SU-DHL-6 (cell line): ENCODE results near the gene WDR62.

Experiments used
- H2AFZ ChIP-seq: fragments of 200-600 bp; sonication (generic); 2 replicates; pipeline ENCODE4 v1.6.1; 2014; ENCODE audit warnings: low read depth, mild to moderate bottlenecking, moderate library complexity, mixed read lengths, antibody characterized with exemption, low read length; ENCODE audit not compliant: severe bottlenecking
- H3F3A ChIP-seq: fragments of 200-600 bp; shearing (Covaris generic); 2 replicates; pipeline ENCODE4 v1.6.0; 2016; ENCODE audit warnings: antibody characterized with exemption, mild to moderate bottlenecking; ENCODE audit not compliant: insufficient read depth
- H3K27ac ChIP-seq: fragments of 200-600 bp; sonication (generic); 2 replicates; pipeline ENCODE4 v1.5.1; 2016; ENCODE audit warnings: low read depth, mild to moderate bottlenecking, low read length, moderate library complexity, mixed read lengths
- H3K27me3 ChIP-seq: fragments of 200-600 bp; sonication (generic), shearing (Covaris generic); 2 replicates; pipeline ENCODE4 v1.6.0; 2014; ENCODE audit warnings: mild to moderate bottlenecking, low read length
- H3K36me3 ChIP-seq: fragments of 200-600 bp; sonication (generic); 2 replicates; pipeline ENCODE4 v1.6.1; 2014; ENCODE audit warnings: mild to moderate bottlenecking, low read length, mixed read lengths
- H3K4me2 ChIP-seq: fragments of 300-600, 200-600 bp; shearing (Covaris generic), sonication (generic); 2 replicates; pipeline ENCODE4 v1.6.0; 2014; ENCODE audit warnings: low read length, low read depth, mild to moderate bottlenecking; ENCODE audit not compliant: poor library complexity, severe bottlenecking
- H3K4me3 ChIP-seq: fragments of 200-600 bp; sonication (generic); 2 replicates; pipeline ENCODE4 v1.5.1; 2014; ENCODE audit warnings: antibody characterized with exemption, low read length, mild to moderate bottlenecking, mixed read lengths; ENCODE audit not compliant: insufficient read depth, poor library complexity, severe bottlenecking
- H3K79me2 ChIP-seq: fragments of 200-600 bp; sonication (generic); 2 replicates; pipeline ENCODE4 v1.6.1; 2014; ENCODE audit warnings: mild to moderate bottlenecking, low read length, moderate library complexity; ENCODE audit not compliant: insufficient read depth
- H3K9ac ChIP-seq: fragments of 200-600 bp; sonication (generic); 2 replicates; pipeline ENCODE4 v1.7.0; 2014; ENCODE audit warnings: mild to moderate bottlenecking, low read length
- H3K9me2 ChIP-seq: fragments of 200-600 bp; sonication (generic); replicated peaks from 2 replicates; pipeline ENCODE4 v1.6.1; 2014; ENCODE audit warnings: low read length; ENCODE audit not compliant: insufficient read depth
- H3K9me3 ChIP-seq: fragments of 200-600 bp; sonication (generic); 2 replicates; pipeline ENCODE4 v1.6.1; 2014; ENCODE audit warnings: low read length, mixed read lengths; ENCODE audit not compliant: insufficient read depth
- H4K20me1 ChIP-seq: fragments of 200-600 bp; sonication (generic); 2 replicates; pipeline ENCODE4 v1.6.1; 2014; ENCODE audit warnings: low read depth, mild to moderate bottlenecking, antibody characterized with exemption, low read length, moderate library complexity, mixed read lengths
- EZH2phosphoT487 ChIP-seq: fragments of 200-600 bp; sonication (generic), shearing (Covaris generic); conservative IDR thresholded peaks from 2 replicates; pipeline ENCODE4 v1.6.1; 2018; ENCODE audit warnings: mild to moderate bottlenecking, antibody characterized with exemption, low read length, moderate library complexity, mixed read lengths
- TF ChIP-seq, protein P1 (sequence below): fragments of 200-600 bp; sonication (generic); IDR thresholded peaks from one replicate; pipeline ENCODE4 v1.5.1; 2017; ENCODE audit warnings: antibody characterized with exemption, mild to moderate bottlenecking, low read length, moderate library complexity; ENCODE audit not compliant: insufficient read depth, poor library complexity, severe bottlenecking

Gene WDR62

DNA sequence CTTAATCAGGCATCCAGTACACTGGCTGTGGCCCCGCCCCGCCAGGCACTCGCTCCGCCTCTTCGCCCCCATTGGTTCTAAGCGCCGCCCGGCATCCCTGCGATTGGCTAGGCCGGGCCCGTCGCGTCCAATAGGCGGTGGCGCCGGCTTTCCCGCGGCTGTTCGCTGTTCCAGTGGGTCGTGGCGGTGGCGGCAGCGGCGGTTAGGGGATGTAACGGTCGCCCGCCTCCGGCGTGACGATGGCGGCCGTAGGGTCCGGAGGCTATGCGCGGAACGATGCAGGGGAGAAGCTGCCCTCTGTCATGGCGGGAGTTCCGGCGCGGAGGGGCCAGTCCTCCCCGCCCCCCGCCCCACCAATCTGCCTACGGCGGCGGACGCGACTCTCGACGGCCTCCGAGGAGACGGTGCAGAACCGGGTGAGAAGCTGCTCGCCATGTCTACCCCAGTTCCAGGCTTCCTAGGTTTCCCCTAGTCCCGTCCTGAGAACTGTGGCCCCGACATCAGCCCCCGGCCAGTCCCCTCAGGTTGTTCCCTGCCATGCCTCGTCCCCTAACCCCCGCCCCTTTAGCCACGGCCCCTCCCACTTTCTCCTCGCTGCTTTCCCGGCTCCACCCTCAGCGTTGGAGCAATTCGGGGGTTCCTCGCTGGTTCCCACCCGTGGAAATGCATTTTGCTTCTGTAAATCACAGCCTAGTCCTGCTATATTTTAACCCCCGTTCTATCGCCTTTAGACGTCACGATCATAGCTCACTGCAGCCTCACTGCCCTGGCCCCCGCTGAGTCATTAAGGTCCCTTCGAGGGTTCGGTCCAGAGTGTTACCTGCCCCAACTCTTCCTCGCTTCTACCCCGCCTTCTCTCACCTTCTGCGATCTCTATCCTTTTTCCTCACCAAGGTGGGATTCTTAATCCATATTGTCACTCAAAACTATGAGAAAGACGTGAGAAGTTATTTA lies at the start of gene WDR62:
WDR62 (plus strand) TSS at position 165 of the 954 bp plus-strand sequence; CDS start at position 240, 75 bp downstream.
- no peak for TF ChIP-seq EZH2phosphoT487
- TF ChIP-seq, protein P1, sequence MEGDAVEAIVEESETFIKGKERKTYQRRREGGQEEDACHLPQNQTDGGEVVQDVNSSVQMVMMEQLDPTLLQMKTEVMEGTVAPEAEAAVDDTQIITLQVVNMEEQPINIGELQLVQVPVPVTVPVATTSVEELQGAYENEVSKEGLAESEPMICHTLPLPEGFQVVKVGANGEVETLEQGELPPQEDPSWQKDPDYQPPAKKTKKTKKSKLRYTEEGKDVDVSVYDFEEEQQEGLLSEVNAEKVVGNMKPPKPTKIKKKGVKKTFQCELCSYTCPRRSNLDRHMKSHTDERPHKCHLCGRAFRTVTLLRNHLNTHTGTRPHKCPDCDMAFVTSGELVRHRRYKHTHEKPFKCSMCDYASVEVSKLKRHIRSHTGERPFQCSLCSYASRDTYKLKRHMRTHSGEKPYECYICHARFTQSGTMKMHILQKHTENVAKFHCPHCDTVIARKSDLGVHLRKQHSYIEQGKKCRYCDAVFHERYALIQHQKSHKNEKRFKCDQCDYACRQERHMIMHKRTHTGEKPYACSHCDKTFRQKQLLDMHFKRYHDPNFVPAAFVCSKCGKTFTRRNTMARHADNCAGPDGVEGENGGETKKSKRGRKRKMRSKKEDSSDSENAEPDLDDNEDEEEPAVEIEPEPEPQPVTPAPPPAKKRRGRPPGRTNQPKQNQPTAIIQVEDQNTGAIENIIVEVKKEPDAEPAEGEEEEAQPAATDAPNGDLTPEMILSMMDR: no peak
- H3K27ac ChIP-seq: peak within 1 kb of the TSS; percentile 94
- H3K79me2 ChIP-seq: peaks cover 49% of the 10 kb centered on the region
- H3K9ac ChIP-seq: peak within 1 kb of the TSS; percentile 92
- no peaks in the 10 kb centered on the region for H3K27me3 ChIP-seq
- no peaks in the 10 kb centered on the region for H3K9me2 ChIP-seq
- no peaks in the 10 kb centered on the region for H3K9me3 ChIP-seq
- no peaks in the 10 kb centered on the region for H3K36me3 ChIP-seq
- H2AFZ ChIP-seq: peak within 1 kb of the TSS; percentile 84
- H3K4me3 ChIP-seq: peak within 1 kb of the TSS; percentile 77
- H3F3A ChIP-seq: peaks cover 14% of the 10 kb centered on the region
- H3K4me2 ChIP-seq: peak within 1 kb of the TSS; percentile 81
- no peaks in the 10 kb centered on the region; the same call in 1 of the 2 replicates for H4K20me1 ChIP-seq

DNA sequence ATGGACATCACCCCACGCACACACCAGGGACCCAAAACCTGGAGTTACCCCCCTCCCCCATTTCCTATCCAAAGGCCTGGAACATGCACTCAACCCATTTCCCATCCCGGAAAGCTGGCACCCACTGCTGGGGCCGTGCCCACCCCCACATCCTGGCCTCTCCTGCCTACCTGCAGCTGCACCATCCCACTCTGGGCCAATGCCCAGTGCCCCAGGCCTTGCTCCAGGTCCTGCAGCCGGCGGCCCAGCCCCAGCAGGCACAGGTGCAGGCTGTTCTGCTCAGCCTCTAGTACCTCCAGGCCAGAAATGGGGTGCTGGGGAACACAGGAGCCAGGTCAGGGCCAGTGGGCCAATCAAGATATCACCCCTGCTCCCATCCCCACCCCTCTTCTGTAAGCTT lies 47.7 kb upstream of the WDR62 start:
- Histone ChIP-seq H3F3A (no peaks in the 10 kb centered on the region), H2AFZ (no peak overlapping the region), H3K9me3 (no peaks in the 10 kb centered on the region), H3K36me3 (no peaks in the 10 kb centered on the region), H3K4me2 (no peak overlapping the region), H3K9me2 (no peaks in the 10 kb centered on the region), H3K9ac (no peak overlapping the region), H4K20me1 (no peaks in the 10 kb centered on the region), H3K4me3 (no peak overlapping the region), H3K27me3 (no peaks in the 10 kb centered on the region), H3K27ac (no peak overlapping the region), H3K79me2 (no peaks in the 10 kb centered on the region)
- TF ChIP-seq, protein P1: no peak
- TF ChIP-seq EZH2phosphoT487: no peak

DNA sequence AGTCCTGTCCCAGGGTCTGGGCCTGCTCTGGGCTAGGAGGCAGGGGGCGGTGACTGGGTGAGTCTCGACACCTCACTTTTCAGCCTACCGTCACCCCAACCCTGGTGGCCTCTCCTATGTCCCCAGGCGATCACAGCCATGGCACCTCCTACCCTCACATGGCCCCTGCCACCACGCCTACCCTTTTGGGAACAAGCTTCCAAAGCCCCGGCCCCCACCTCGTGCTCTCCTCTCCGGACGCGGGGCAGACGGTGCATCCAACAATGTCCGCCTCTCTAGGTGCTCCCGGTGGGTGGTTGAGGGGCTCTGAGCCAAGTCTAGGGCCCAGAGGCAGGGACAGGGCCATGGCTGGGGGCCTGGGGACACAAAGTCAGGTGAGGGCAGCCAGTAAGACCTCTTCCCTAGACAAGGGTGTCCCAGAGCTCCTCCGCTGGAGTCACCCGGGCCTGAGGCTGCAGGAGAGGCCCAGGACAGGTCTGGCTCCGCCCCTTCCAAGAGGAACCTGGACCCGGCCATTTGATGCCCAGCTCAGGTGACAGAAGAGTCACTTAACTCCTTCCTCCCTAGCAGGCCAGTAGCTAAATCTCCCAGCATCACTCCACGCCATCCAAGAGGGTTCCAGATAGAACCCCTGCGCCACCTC lies 46.2 kb upstream of the WDR62 start, which contains the start of gene SYNE4:
SYNE4 (minus strand) TSS at position 478 of the 643 bp plus-strand sequence; CDS start at position 346, 132 bp downstream.
- no peak within 1 kb of the TSS for H3K27ac ChIP-seq

More for the DNA sequence above, 46.2 kb upstream of the WDR62 start, which contains the start of gene SYNE4:
- H4K20me1 ChIP-seq: no peaks in the 10 kb centered on the region
- H3K36me3 ChIP-seq: no peaks in the 10 kb centered on the region
- peak within 1 kb of the TSS; percentile 51 for H3K9ac ChIP-seq
- H3K4me2 ChIP-seq: peak within 1 kb of the TSS; percentile 41
- peak within 1 kb of the TSS; percentile 43 for H3K4me3 ChIP-seq
- peaks cover under 1% of the 10 kb centered on the region; the same call in 1 of the 2 replicates for H3K79me2 ChIP-seq
- TF ChIP-seq EZH2phosphoT487: no peak
- TF ChIP-seq, protein P1: no peak
- no peaks in the 10 kb centered on the region for H3K9me2 ChIP-seq
- no peaks in the 10 kb centered on the region for H3K27me3 ChIP-seq
- peaks cover 7% of the 10 kb centered on the region; the same call in 1 of the 2 replicates for H3F3A ChIP-seq
- no peaks in the 10 kb centered on the region for H3K9me3 ChIP-seq
- no peak within 1 kb of the TSS for H2AFZ ChIP-seq
